Thyroid gland (tissue), 4 donors: Measurements from ENCODE around the gene DGKH. TPM values are rescaled to one million over a fixed set of nuclear protein-coding genes. Genes with fewer than 3 reads are reported as not detected.

Source experiments
- DNase-seq, 2 donors: peaks; one replicate each; pipeline ENCODE4 v3.0.0-alpha.2; 2019
- H3K27ac ChIP-seq, 3 donors: fragments of 200-600 bp; sonication (generic); 1 replicate in 2 of 3; 2 replicates in 1 of 3; pipeline ENCODE4 v1.5.1; 2016 to 2019; ENCODE audit warnings: mild to moderate bottlenecking in 1 of 3, moderate library complexity in 1 of 3
- H3K27me3 ChIP-seq: fragments of 200-600 bp; sonication (generic); one replicate; pipeline ENCODE4 v1.5.1; 2019
- H3K36me3 ChIP-seq, 2 donors: fragments of 200-600 bp; sonication (generic); one replicate each; pipeline ENCODE4 v1.5.1; 2016 to 2019
- H3K4me1 ChIP-seq, 2 donors: fragments of 200-600 bp; sonication (generic); one replicate each; pipeline ENCODE4 v1.5.1; 2017 to 2019
- H3K4me3 ChIP-seq, 3 donors: fragments of 200-600 bp; sonication (generic); replicated peaks in 1 of 3; 1 replicate in 2 of 3; 2 replicates in 1 of 3; pipeline ENCODE4 v1.5.1; 2016; ENCODE audit warnings: mild to moderate bottlenecking in 1 of 3
- H3K9me3 ChIP-seq: fragments of 200-600 bp; sonication (generic); one replicate; pipeline ENCODE4 v1.5.1; 2017
- CTCF ChIP-seq, 6 experiments: fragments of 200-600 bp in 3 of 6; fragments of 450-650 bp in 3 of 6; sonication (generic) in 3 of 6; IDR thresholded peaks; one replicate each; pipeline ENCODE4 v1.5.1; 2016 to 2019; ENCODE audit warnings: antibody characterized with exemption in 6 of 6, mild to moderate bottlenecking in 2 of 6, inconsistent platforms in 1 of 6, moderate library complexity in 1 of 6
- POLR2A ChIP-seq, 2 donors: fragments of 450-650 bp; IDR thresholded peaks; one replicate each; pipeline ENCODE4 v1.6.1; 2017; ENCODE audit warnings: antibody characterized with exemption in 2 of 2, mild to moderate bottlenecking in 2 of 2, moderate library complexity in 1 of 2
- WGBS, 2 donors: methylation state at CpG; one replicate each; pipeline ENCODE4 v1.1.5; 2017; 5-methylcytosine and 5-hydroxymethylcytosine counted together
- intact Hi-C: fragments of 100-400 bp; cut with DNase I; formaldehyde crosslinking; loops from one replicate; pipeline ENCODE4 v1.15.1; 2023
- total RNA-seq, 4 donors: library from RNA; depleted of rRNA; stranded (reverse); fragments of >200 nt; gene quantifications; one replicate each; pipeline ENCODE4 v1.2.3, GENCODE V29; 2016

Gene DGKH
- total RNA-seq, 4 donors from 2014 or later = 7.9 to 15.9 (median 12.4) TPM

- Histone ChIP-seq H3K9me3 (no peaks in the 10 kb centered on the region), H3K27ac (no peak overlapping the region), H3K27me3 (no peaks in the 10 kb centered on the region), H3K4me1 (no peaks in the 10 kb centered on the region), H3K36me3 (no peaks in the 10 kb centered on the region), H3K4me3 (no peak overlapping the region)
- WGBS, 2 donors = 93 to 94% methylated on average over 8 of the region's 8 CpGs
- TF ChIP-seq POLR2A (IDR thresholded peaks at IDR 0.05) (no peak), CTCF (IDR thresholded peaks at IDR 0.05) (no peak)
- no peak for DNase-seq
- intact Hi-C loops = no loop called here
Measured at GRCh38 chr13:42260903-42261654, 212.6 kb downstream of the DGKH start.

- 60 to 67% methylated on average over 3 of the region's 3 CpGs for WGBS, 2 donors
- intact Hi-C loops = no loop called here
- no peak overlapping the region for H3K4me3 ChIP-seq
Measured at GRCh38 chr13:42266473-42266872, 218.0 kb downstream of the DGKH start.

GRCh38 chr13:42270160-42270856 is 221.9 kb downstream of the DGKH start:
- TF ChIP-seq CTCF (IDR thresholded peaks at IDR 0.05) = no peak
- no peak for TF ChIP-seq POLR2A (IDR thresholded peaks at IDR 0.05)
- peaks cover 3 to 6% of the 10 kb centered on the region in 2 donors for H3K4me1 ChIP-seq
- no peaks in the 10 kb centered on the region for H3K9me3 ChIP-seq
- H3K4me3 ChIP-seq = no peak overlapping the region
- no peaks in the 10 kb centered on the region for H3K27me3 ChIP-seq
- 93 to 94% methylated on average over 6 of the region's 6 CpGs for WGBS, 2 donors
- intact Hi-C loops = no loop called here
- no peak for DNase-seq
- no peak overlapping the region for H3K27ac ChIP-seq
- H3K36me3 ChIP-seq = no peaks in the 10 kb centered on the region

More at GRCh38 chr13:42266473-42266872, 218.0 kb downstream of the DGKH start:
- no peaks in the 10 kb centered on the region for H3K4me1 ChIP-seq
- H3K27me3 ChIP-seq = no peaks in the 10 kb centered on the region
- no peak for DNase-seq
- TF ChIP-seq CTCF (IDR thresholded peaks at IDR 0.05) (no peak), POLR2A (IDR thresholded peaks at IDR 0.05) (no peak)
- H3K9me3 ChIP-seq = no peaks in the 10 kb centered on the region
- H3K36me3 ChIP-seq = no peaks in the 10 kb centered on the region
- no peak overlapping the region for H3K27ac ChIP-seq

GRCh38 chr13:42270857-42271215 is 222.4 kb downstream of the DGKH start:
- no peak for DNase-seq
- Histone ChIP-seq H3K27ac (peak overlapping the region in 1 of 3 donors; percentile 85), H3K36me3 (no peaks in the 10 kb centered on the region), H3K4me1 (peaks cover 3 to 6% of the 10 kb centered on the region in 2 donors), H3K27me3 (no peaks in the 10 kb centered on the region), H3K9me3 (no peaks in the 10 kb centered on the region), H3K4me3 (peak overlapping the region in 1 of 3 donors; percentile 94)
- 89 to 91% methylated on average over 6 of the region's 6 CpGs for WGBS, 2 donors
- TF ChIP-seq CTCF (IDR thresholded peaks at IDR 0.05) (no peak), POLR2A (IDR thresholded peaks at IDR 0.05) (no peak)
- intact Hi-C loops = no loop called here
